Measurements from ENCODE around the gene CHI3L2.

CHI3L2 gene

DNA sequence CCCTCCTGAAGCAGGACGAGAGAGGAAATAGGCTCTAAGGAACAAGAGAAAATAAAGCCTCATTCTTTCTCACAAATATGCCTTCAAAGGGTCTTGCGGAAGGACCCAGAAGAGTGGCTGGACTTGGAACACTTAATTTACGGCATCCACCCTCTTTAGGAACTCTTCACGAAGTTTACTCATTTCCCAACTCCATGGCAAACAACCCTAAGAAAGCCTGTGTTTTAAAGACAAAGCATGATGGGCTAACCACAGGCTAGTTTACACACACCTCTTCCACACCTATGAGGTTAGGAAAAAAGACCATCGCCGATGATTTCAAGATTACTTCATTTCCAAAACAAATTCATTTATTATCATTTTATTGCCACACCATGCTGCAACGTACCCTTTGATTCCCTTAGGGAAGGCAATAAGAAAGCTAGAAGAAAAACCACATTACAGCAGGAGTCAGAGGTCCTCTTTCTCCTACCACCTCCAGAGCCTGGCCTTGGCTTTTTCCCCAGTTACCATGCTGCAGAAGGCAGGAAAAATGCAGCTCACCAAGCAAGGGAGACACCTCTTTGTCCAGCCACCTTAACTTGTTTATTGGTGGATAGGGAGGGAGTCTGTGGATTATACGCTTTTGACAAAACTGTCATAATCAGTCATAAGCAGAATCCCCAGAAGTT, 29.6 kb downstream of the CHI3L2 start:
- DNase-seq, result no peak

DNA sequence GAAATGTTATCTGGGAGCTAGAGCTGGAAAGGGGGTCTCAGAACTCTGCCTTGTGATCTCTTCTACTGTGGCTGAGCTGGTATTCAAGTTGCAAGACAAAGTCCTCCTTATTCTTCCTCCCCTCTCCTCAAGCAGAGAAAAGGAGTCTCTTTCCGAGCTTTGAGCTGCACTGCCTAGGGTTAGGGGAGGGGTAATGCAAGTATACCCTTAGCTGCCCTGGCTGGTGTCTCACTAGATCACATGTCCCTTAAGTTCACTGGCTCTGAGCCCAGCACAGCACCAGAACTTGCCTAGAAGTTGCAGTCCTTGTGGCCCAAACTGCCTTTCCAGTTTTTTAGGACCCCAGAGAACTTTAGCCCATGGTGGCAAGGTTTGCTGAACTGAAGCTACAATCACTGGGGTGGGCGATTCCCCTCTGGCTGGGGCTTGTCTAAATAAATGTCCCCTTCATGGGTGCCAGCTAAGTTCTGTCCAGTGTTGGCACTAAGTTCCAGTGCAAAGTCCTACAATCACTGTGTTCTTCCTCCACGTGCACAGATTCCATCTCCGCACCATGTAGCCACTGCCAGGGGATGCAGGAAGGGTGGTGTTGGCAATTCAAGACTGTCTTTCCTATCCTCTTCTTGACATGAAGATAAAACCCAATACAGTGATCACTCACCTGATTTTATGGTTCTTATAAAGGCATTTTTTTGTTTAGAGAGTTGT, 40.4 kb downstream of the CHI3L2 start:
- DNase-seq, result no peak

DNA sequence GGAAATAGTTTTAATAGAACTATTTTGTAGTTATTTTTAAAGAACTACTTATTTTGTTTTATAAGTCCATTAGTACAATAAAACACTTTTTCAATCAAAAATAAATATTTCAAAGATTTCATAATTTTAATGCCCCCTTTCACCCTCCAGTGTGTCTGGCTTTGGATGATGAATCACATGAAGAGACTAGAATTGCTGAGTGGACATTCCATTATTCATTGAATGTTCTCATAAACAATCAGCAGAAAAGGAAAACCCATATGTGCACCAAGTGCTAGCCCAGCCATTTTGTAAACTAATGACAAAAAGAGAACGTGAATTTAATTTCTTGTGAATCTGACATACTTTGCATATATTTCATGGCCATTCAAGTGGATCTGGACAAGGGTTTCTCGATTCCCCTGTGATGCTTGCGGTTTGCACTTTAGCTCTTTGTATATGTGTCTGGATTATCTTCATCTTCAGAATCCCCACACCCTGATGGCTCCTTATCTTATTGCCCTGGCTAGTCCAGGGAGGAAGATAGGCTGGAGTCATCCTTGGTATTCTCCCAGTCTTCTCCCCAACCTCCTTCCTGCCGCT, 42.4 kb downstream of the CHI3L2 start:
- no peak for DNase-seq

DNA sequence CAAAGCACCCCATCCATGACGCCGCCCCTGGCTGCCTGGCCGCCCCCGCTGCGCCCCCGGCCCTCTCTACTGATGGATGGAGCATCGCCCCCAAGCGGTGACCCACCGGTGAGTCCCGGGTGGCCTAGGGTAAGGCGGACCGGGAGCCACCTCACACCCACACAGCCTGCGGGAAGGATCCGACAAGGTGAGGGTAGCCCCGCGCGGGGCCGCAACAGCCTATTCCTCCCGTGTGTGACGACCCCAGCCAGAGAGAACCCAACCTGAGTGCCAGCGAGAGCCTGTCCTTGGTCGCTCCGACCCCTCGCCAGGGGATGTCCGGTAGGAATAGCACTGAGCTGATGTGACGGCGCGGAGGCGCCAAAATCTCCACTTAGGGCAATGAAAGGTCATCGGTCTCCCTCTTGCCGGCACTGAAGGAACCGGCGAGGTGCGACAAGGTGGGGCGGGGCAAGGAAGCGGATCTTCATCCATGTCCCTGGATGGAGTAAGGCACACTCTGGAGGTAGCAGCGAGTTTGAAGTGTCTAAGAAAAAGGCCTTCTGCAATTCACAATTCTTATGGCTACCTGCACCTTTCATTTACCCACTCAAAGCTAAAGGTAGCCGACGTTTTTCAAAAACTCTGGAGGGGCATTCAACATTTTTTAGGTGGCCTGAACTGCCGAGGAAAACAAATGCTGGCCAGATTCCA, 43.4 kb downstream of the CHI3L2 start:
- DNase-seq, result no peak

DNA sequence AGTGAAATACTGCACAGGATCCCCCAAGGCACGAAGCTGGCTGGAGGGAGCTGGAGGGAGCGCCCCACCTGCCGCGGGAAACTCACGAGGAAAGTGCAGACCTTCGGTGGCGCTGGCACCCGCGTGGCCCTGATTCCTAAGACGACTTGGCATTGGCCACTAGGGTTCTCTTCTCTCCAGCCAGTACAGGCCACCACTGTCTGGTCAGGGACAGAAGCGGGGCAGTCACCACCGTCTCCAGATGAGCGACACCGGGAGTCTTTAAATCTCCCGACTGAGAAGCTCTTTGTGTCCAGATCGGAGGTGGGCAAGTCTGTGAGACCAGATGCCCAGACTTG, 43.9 kb downstream of the CHI3L2 start:
- no peak for DNase-seq

DNA sequence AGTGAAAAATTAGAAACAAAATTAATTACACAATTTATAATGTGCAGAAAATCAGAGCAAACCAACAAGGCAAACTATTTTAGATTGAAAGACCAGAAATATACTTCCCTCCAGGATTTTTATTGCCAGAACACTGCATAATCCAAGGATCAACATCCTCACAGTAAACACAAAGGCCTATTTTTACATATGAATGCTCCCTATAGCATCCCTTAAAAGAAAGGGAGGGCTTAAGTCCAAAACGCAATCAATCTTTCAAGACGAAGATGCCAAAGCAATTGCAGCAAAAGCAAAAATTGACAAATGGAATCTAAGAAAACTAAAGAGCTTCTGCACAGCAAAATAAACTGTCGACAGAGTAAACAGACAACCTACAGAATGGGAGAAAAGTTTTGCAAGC, 44.6 kb downstream of the CHI3L2 start:
- DNase-seq, result no peak

DNA sequence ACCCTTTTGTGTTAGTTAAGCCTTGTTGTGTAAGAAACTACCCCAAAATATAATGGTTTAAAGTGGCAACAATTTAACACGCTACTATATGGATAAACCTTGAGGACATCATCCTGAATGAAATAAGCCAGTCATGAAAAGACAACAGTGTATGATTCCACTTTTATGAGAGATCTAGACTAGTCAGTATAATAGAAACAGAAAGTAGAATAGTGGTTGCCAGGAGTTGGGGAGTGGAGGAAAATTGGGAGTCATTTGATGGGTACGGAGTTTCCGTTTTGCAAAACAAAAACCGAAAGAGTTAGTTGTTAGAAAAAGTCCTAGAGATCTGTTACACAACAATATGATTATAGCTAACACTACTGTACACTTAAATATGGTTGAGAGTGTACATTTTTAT, 47.1 kb downstream of the CHI3L2 start:
- DNase-seq, result no peak

DNA sequence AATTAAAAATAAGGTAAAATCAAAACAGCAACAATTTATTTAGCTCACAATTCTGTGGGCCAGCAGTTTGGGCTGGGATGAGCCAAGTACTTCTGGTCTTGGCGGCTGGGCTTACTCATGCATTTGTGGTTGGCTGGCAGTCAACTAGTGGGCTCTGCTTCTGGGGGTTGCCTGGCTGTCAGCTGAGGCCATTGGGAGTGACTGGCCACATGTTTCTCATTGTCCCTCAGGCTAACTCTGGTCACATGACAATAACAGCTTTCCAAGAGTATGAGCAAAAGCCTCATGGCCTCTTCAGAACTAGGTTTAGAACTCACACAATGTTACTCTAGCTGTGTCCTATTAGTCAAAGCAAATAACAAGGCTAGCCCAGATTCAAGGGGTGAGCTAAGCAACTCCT, 47.6 kb downstream of the CHI3L2 start:
- DNase-seq, result no peak

DNA sequence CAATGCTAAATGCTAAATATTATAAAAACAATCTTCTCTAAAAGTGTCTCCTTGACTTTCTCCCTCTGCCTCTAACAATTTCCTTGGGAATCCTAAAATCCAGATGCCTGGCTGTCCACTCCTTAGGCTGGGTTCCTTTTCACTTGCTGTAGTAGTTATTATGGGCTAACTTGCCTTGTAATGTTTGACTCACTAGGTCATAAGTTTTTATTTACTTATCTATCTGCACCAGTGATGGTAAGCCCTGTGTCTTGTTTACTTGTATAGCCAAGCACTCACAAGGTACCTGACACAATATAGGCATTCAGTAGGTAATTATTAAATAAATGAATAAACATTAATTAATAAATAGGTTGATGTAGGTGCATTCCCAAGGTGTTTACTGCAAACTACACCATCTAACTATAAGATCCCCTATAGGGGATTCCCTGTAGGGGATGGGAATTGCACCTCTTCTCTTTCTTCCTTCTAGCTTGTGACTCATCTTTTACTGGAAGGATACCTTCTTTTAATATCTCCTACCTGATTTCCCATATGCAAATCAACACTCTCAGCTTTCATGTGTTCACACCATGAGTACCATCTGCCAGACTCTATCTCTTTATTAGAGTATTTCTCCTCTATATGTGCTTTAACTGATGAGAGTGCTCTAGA, 48.4 kb downstream of the CHI3L2 start:
- DNase-seq, result no peak

DNA sequence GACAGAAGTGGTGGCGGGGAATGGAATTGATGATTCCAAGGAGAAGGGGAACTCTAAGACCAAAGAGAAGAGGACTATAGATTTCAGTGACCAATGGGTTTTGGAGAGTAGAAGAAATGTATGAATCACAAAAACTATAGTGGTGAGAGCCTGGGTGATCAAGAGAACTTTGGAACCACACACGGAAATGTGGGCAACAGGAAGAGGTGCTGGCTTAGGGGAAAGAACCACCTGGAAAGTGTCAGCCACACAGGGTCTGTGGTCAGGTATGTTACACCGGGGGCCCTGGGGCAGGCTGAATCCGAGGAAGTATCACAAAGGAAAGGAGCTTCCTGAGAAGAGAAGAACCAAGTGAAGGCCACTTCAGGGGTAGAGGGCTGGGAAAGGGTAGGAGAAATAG, 51.6 kb downstream of the CHI3L2 start:
- DNase-seq, result no peak

DNA sequence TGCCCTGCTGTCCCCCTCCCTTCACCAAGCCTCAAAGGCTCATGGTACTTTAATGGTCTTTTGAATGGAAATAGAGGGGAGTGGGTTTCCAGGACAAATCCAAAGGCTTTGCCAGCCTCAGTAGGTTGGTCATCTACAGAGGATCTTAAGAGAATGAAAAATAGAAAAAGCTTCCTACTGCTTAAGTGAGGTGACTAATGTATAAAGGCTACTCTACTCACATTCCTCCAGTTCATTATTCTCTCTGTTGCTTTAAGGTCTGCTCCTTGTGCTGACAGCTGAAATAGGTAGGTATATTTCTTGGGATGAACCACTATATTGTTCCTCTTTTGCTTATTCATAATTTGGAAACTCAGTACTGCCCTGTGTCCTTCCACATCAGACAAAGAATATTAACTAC, 52.8 kb downstream of the CHI3L2 start:
- DNase-seq, result no peak

DNA sequence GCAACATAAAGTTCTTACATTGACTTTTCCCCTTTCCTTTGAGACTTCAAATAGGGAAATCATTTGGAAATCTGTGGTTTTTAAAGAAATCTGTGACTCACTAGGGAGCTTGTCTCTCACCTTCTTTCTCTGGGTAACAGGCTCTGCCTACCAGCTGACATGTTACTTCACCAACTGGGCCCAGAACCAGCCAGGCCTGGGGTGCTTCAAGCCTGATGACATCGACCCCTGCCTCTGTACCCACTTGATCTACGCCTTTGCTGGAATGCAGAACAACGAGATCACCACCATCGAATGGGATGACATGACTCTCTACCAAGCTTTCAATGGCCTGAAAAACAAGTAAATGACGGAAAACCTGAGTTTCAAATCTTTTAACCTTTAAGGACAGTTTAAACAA, 53.9 kb downstream of the CHI3L2 start:
- no peak for DNase-seq

DNA sequence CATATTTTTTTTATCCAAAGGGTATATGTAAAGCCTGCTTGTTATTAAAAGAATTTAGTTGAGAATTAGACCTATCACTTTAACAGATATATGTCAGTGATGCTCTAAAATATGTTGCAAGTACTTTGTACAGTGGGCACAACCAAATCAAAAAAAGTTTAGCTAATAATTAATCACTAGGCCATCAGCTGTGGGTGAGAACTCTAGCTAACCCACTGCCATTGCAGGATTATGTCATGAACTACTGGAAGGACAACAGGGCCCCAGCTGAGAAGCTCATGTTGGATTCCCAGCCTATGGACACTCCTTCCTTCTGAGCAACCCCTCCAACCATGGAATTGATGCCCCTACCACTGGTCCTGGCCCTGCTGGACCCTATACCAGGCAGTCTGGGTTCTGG, 56.3 kb downstream of the CHI3L2 start:
- DNase-seq, result no peak

DNA sequence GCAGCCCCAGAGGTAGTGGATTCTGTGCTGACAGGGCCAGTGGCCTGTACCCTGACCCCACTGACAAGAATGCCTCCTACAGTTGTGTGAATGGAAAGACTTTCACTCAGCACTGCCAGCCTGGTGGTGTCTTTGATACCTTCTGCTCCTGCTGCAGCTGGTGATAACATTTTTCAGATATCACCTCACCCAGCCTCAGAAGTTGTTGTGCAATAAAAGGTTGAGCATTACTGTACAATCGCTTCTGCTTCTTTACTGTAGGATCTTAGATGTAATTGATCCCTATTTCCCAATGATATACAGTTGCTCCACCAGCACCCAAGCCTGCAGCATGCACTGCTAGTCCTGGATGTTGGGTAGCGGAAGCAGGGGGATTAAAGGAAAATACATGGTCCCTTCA, 58.4 kb downstream of the CHI3L2 start:
- DNase-seq, result no peak

DNA sequence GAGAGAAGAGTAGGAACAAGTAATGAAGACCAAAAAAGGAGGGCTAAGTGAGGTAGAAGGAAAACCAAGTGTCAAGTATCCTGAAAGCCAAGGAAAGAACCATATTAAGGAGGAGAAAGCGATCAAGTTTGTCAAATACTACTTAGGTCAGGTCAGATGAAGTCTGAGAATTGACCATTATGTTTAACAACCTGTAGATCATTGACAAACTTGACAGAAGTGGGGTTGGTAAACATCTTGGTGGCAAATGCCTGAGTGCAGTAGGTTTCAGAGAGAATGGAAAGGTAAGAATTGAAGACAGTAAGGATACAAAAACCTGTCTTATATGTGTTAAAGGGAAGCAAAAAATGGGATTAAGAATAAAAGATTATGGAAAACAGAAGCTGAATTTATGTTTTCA, 59.4 kb downstream of the CHI3L2 start:
- no peak for DNase-seq

DNA sequence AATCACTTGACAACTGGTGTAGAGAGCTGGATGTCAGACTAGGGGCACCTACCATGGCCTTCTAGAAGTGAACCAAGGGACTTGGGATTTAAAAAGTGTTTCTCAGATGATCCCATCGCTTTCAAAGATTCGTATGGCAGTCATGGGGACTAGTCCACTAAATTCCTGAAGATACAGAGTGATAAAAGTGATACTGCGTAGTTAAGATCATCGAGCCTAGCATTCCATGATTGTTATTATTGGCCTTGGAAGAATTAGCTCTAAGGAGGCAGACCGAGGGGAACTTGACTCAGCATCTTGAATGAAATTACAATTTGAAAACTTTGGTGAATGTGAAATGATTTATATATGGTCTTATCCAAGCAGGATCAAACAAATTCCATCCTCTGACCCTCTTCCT, 61.9 kb downstream of the CHI3L2 start:
- no peak for DNase-seq

DNA sequence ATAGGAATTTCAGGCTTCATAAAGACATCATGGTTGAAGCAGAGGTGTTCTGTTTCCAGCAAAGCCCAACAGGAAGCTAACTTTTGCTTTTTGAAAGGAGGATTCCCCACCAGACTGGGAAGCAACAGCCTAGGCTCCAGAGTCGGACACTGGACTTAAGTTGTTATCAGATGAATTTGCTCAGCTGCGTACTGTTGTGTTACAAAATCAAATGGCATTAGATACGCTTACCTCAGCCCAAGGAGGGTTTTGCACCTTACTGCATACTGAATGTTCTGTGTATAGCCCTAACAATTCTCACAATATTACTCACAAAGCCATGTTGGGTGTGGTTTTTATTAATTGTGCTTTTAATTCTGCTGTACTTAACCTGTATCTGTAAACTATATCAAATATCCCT, 62.6 kb downstream of the CHI3L2 start:
- no peak for DNase-seq

DNA sequence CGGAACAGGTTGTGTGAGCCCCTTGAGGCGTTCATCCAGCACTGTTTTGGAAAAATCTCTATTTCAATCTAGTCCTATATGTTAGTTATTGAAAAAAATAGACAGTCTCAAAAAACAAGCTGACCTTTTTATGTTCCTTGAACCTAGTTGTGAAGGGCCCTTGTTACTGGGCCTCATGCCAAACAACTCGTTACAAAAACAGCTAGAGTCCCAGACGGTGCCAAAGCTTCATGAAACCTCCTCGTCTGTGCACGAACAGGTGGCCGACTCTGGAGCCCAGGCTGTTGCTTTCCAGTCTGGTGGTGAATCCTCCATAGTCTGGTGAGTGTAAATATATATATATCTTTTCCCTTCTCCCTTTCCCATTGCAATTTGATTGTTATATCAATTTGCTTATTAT, 63.1 kb downstream of the CHI3L2 start, which contains the start of gene CHIA:
Gene CHIA (plus strand): TSS at position 222 of the 400 bp plus-strand sequence. CDS start 19,617 bp downstream, outside the sequence.
- no peak for DNase-seq

Measured in GDM1 (cell line).